ENCODE results near the gene CACNA1C.

Gene CACNA1C

GRCh38 chr12:2017546-2018337, 35.0 kb upstream of the CACNA1C start:
- DNase-seq (ENCODE audit: low spot score) = no peak
- in situ Hi-C loops (cut with MboI; ENCODE audit: low sequenced_read_pairs, unreplicated experiment) = no loop called here
- TF ChIP-seq CTCF (IDR thresholded peaks at IDR 0.05; ENCODE audit: borderline replicate concordance, control extremely low read depth, extremely low read depth, insufficient read depth, missing control alignments) = no peak

DNA sequence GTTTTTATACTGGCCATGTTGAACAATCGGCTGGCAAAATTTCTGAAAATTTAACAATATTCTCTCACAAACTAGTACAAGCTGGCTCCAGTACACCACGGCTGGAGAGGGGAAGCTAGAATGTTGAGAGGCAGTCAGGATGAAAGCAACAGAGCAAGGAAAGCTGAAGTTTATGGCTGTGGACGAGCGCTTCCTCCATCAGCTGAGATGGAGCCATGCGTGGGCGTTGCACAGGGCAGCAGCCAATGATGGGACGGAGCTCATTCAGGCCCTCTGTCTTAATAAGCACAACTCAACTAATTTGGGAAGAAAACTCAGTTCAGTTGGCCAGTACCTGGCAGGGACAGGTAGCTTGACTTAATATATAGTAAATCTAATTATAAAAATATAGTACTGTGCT, 34.4 kb upstream of the CACNA1C start:
- TF ChIP-seq CTCF (IDR thresholded peaks at IDR 0.05; ENCODE audit: borderline replicate concordance, control extremely low read depth, extremely low read depth, insufficient read depth, missing control alignments) = no peak
- DNase-seq (ENCODE audit: low spot score) = no peak
- in situ Hi-C loops (cut with MboI; ENCODE audit: low sequenced_read_pairs, unreplicated experiment) = no loop called here

GRCh38 chr12:2019126-2019525, 33.7 kb upstream of the CACNA1C start:
- no peak for DNase-seq (ENCODE audit: low spot score)
- no peak for TF ChIP-seq CTCF (IDR thresholded peaks at IDR 0.05; ENCODE audit: borderline replicate concordance, control extremely low read depth, extremely low read depth, insufficient read depth, missing control alignments)
- in situ Hi-C loops (cut with MboI; ENCODE audit: low sequenced_read_pairs, unreplicated experiment) = no loop called here

- in situ Hi-C loops (cut with MboI; ENCODE audit: low sequenced_read_pairs, unreplicated experiment) = no loop called here
- no peak for DNase-seq (ENCODE audit: low spot score)
- no peak for TF ChIP-seq CTCF (IDR thresholded peaks at IDR 0.05; ENCODE audit: borderline replicate concordance, control extremely low read depth, extremely low read depth, insufficient read depth, missing control alignments)
Observed at GRCh38 chr12:2020511-2020910, 32.3 kb upstream of the CACNA1C start.

GRCh38 chr12:2023365-2023764, 29.4 kb upstream of the CACNA1C start:
- in situ Hi-C loops (cut with MboI; ENCODE audit: low sequenced_read_pairs, unreplicated experiment) = no loop called here
- TF ChIP-seq CTCF (IDR thresholded peaks at IDR 0.05; ENCODE audit: borderline replicate concordance, control extremely low read depth, extremely low read depth, insufficient read depth, missing control alignments) = no peak
- no peak for DNase-seq (ENCODE audit: low spot score)

- in situ Hi-C loops (cut with MboI; ENCODE audit: low sequenced_read_pairs, unreplicated experiment) = loop anchor here (25.0 kb wide), 1 partner anchor 215 kb away; the partner anchor contains the start of gene LRTM2
- DNase-seq (ENCODE audit: low spot score) = no peak
- no peak for TF ChIP-seq CTCF (IDR thresholded peaks at IDR 0.05; ENCODE audit: borderline replicate concordance, control extremely low read depth, extremely low read depth, insufficient read depth, missing control alignments)
Observed at GRCh38 chr12:2027351-2027750, 25.4 kb upstream of the CACNA1C start.
